Measurements from ENCODE around the gene ATP11A.

DNA sequence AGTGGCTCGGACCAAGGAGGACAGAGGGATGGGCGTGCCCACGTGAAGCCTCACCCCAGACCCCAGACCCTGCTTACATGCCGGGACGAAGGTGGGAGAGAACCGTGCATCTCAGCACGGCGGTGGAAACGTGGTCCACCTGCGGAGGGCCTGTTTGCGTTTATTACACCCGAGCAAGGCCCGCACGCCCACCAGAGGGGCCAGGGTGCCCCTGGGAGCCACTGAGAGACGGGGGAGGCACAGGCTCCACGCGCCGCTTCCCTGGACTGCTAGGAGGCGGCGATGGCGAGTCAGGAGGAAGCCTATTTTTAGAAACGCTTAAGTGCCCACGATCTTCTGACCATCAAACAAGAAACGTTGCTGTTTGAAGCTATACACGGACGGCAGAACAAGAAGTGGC is 80.7 kb downstream of the ATP11A start:
- TF ChIP-seq, protein P1, sequence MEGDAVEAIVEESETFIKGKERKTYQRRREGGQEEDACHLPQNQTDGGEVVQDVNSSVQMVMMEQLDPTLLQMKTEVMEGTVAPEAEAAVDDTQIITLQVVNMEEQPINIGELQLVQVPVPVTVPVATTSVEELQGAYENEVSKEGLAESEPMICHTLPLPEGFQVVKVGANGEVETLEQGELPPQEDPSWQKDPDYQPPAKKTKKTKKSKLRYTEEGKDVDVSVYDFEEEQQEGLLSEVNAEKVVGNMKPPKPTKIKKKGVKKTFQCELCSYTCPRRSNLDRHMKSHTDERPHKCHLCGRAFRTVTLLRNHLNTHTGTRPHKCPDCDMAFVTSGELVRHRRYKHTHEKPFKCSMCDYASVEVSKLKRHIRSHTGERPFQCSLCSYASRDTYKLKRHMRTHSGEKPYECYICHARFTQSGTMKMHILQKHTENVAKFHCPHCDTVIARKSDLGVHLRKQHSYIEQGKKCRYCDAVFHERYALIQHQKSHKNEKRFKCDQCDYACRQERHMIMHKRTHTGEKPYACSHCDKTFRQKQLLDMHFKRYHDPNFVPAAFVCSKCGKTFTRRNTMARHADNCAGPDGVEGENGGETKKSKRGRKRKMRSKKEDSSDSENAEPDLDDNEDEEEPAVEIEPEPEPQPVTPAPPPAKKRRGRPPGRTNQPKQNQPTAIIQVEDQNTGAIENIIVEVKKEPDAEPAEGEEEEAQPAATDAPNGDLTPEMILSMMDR (conservative IDR thresholded peaks at IDR 0.05; ENCODE audit: low read depth, low read length), result no peak
- no peak for TF ChIP-seq EZH2 (IDR thresholded peaks at IDR 0.05; ENCODE audit: low read length, unreplicated experiment)
